Neural cell (in vitro differentiated cells): ENCODE data around the gene PSORS1C2. TPM values are rescaled to one million over a fixed set of nuclear protein-coding genes. Genes with fewer than 3 reads are reported as not detected.

Experiments used
- H2AFZ ChIP-seq: fragments of 200-600, 300-800 bp; sonication (generic), shearing (Covaris generic); 2 replicates; pipeline ENCODE4 v1.6.0; 2014; ENCODE audit warnings: low read depth, mild to moderate bottlenecking, antibody characterized with exemption, low read length, moderate library complexity
- H3F3A ChIP-seq: fragments of 200-600 bp; shearing (Covaris generic); 2 replicates; pipeline ENCODE4 v1.6.1; 2016; ENCODE audit warnings: mild to moderate bottlenecking, moderate library complexity, mixed read lengths, antibody characterized with exemption, low read length; ENCODE audit not compliant: insufficient read depth, poor library complexity, severe bottlenecking
- H3K27ac ChIP-seq: fragments of 200-600, 300-800 bp; sonication (generic), shearing (Covaris generic); 2 replicates; pipeline ENCODE4 v1.5.1; 2014; ENCODE audit warnings: mild to moderate bottlenecking, low read length, moderate library complexity
- H3K27me3 ChIP-seq: fragments of 300-800, 200-600 bp; sonication (generic), shearing (Covaris generic); 2 replicates; pipeline ENCODE4 v1.6.0; 2014; ENCODE audit warnings: mild to moderate bottlenecking, low read depth, low read length, moderate library complexity; ENCODE audit not compliant: insufficient read depth
- H3K36me3 ChIP-seq: fragments of 300-800, 200-600 bp; sonication (generic), shearing (Covaris generic); 2 replicates; pipeline ENCODE4 v1.5.1; 2014; ENCODE audit warnings: mild to moderate bottlenecking, antibody characterized with exemption, low read length, moderate library complexity; ENCODE audit not compliant: insufficient read depth
- H3K4me2 ChIP-seq: fragments of 300-800, 200-600 bp; sonication (generic), shearing (Covaris generic); 2 replicates; pipeline ENCODE4 v1.6.0; 2014; ENCODE audit warnings: mild to moderate bottlenecking, low read length
- H3K4me3 ChIP-seq: fragments of 300-800, 200-600 bp; sonication (generic), shearing (Covaris generic); 2 replicates; pipeline ENCODE4 v1.5.1; 2014; ENCODE audit warnings: mild to moderate bottlenecking, low read length, moderate library complexity
- H3K79me2 ChIP-seq: fragments of 200-600 bp; shearing (Covaris generic); replicated peaks from 2 replicates; pipeline ENCODE4 v1.6.0; 2014; ENCODE audit warnings: mild to moderate bottlenecking, low read length, moderate library complexity; ENCODE audit not compliant: insufficient read depth
- H3K9ac ChIP-seq: fragments of 300-800, 200-600 bp; sonication (generic), shearing (Covaris generic); 2 replicates; pipeline ENCODE4 v1.6.1; 2016; ENCODE audit warnings: mild to moderate bottlenecking, low read length, mixed read lengths
- H3K9me2 ChIP-seq: fragments of 200-600 bp; shearing (Covaris generic); 2 replicates; pipeline ENCODE4 v1.6.1; 2016; ENCODE audit warnings: mild to moderate bottlenecking, low read length, mixed read lengths; ENCODE audit not compliant: insufficient read depth
- H3K9me3 ChIP-seq: fragments of 200-600, 300-800 bp; sonication (generic), shearing (Covaris generic); 2 replicates; pipeline ENCODE4 v1.6.1; 2016; ENCODE audit warnings: mild to moderate bottlenecking, mixed run types, low read length, moderate library complexity, mixed read lengths
- H4K20me1 ChIP-seq: fragments of 200-600 bp; shearing (Covaris generic); 2 replicates; pipeline ENCODE4 v1.6.1; 2016; ENCODE audit warnings: mild to moderate bottlenecking, mixed run types; ENCODE audit not compliant: insufficient read depth
- EP300 ChIP-seq: fragments of 450-650 bp; conservative IDR thresholded peaks from 2 replicates; pipeline ENCODE4 v1.6.1; 2014; ENCODE audit warnings: antibody characterized with exemption, mild to moderate bottlenecking, moderate library complexity; ENCODE audit not compliant: poor library complexity, severe bottlenecking
- EZH2 ChIP-seq: fragments of 200-600, 300-800 bp; shearing (Covaris generic), sonication (generic); IDR thresholded peaks from 2 replicates; pipeline ENCODE4 v1.6.1; 2014; ENCODE audit warnings: antibody characterized with exemption, low read length, borderline replicate concordance, mild to moderate bottlenecking; ENCODE audit not compliant: insufficient read depth, poor library complexity, severe bottlenecking
- MXI1 ChIP-seq: fragments of 450-650 bp; conservative IDR thresholded peaks from 2 replicates; pipeline ENCODE4 v1.6.1; 2014; ENCODE audit warnings: antibody characterized with exemption, mild to moderate bottlenecking; ENCODE audit not compliant: poor library complexity, severe bottlenecking
- POLR2AphosphoS5 ChIP-seq: IDR thresholded peaks from 2 replicates; pipeline ENCODE4 v1.6.1; 2012
- RAD21 ChIP-seq: fragments of 450-650 bp; conservative IDR thresholded peaks from 2 replicates; pipeline ENCODE4 v1.6.1; 2014; ENCODE audit warnings: antibody characterized with exemption, mild to moderate bottlenecking, moderate library complexity
- REST ChIP-seq: IDR thresholded peaks from 2 replicates; pipeline ENCODE4 v1.6.1; 2012; ENCODE audit warnings: borderline replicate concordance
- SMC3 ChIP-seq: fragments of 450-650 bp; conservative IDR thresholded peaks from 2 replicates; pipeline ENCODE4 v1.6.1; 2014; ENCODE audit warnings: antibody characterized with exemption, mild to moderate bottlenecking, moderate library complexity; ENCODE audit not compliant: poor library complexity
- TAF1 ChIP-seq: IDR thresholded peaks from 2 replicates; pipeline ENCODE4 v1.6.1; 2012; ENCODE audit warnings: low read depth
- polyA plus RNA-seq: library from polyadenylated mRNA; depleted of rRNA; stranded (reverse); fragments of >200 nt; gene quantifications from 2 replicates; pipeline ENCODE4 v1.2.3, GENCODE V29; 2014
- TF ChIP-seq, protein P1 (sequence below): fragments of 450-650 bp; IDR thresholded peaks from 2 replicates; pipeline ENCODE4 v1.5.1; 2014; ENCODE audit warnings: antibody characterized with exemption, mild to moderate bottlenecking, moderate library complexity; ENCODE audit not compliant: poor library complexity, severe bottlenecking

PSORS1C2 gene
- polyA plus RNA-seq, 1 donor from 2014 or later = not detected

- Histone ChIP-seq H3K9ac (no peak overlapping the region), H3K36me3 (no peaks in the 10 kb centered on the region), H3K79me2 (no peaks in the 10 kb centered on the region), H3K4me3 (no peak overlapping the region), H3K27ac (no peak overlapping the region), H3K27me3 (no peaks in the 10 kb centered on the region), H3K9me2 (no peaks in the 10 kb centered on the region), H3F3A (no peaks in the 10 kb centered on the region), H2AFZ (no peak overlapping the region), H3K4me2 (no peak overlapping the region), H3K9me3 (no peaks in the 10 kb centered on the region), H4K20me1 (no peaks in the 10 kb centered on the region)
- TF ChIP-seq REST (no peak), EP300 (no peak), MXI1 (no peak), TAF1 (no peak), EZH2 (no peak), POLR2AphosphoS5 (no peak), RAD21 (no peak), SMC3 (no peak)
- TF ChIP-seq, protein P1, sequence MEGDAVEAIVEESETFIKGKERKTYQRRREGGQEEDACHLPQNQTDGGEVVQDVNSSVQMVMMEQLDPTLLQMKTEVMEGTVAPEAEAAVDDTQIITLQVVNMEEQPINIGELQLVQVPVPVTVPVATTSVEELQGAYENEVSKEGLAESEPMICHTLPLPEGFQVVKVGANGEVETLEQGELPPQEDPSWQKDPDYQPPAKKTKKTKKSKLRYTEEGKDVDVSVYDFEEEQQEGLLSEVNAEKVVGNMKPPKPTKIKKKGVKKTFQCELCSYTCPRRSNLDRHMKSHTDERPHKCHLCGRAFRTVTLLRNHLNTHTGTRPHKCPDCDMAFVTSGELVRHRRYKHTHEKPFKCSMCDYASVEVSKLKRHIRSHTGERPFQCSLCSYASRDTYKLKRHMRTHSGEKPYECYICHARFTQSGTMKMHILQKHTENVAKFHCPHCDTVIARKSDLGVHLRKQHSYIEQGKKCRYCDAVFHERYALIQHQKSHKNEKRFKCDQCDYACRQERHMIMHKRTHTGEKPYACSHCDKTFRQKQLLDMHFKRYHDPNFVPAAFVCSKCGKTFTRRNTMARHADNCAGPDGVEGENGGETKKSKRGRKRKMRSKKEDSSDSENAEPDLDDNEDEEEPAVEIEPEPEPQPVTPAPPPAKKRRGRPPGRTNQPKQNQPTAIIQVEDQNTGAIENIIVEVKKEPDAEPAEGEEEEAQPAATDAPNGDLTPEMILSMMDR = no peak
These were observed 41.0 kb upstream of the PSORS1C2 start for GRCh38 chr6:31179896-31180295.

- TF ChIP-seq RAD21 (no peak), SMC3 (no peak), MXI1 (no peak), POLR2AphosphoS5 (no peak), REST (no peak), EP300 (no peak), EZH2 (no peak), TAF1 (no peak)
- TF ChIP-seq, protein P1 = no peak
- Histone ChIP-seq H3K9me2 (no peaks in the 10 kb centered on the region), H3K79me2 (no peaks in the 10 kb centered on the region), H3K9me3 (no peaks in the 10 kb centered on the region), H3K4me2 (no peak overlapping the region), H3F3A (no peaks in the 10 kb centered on the region), H3K9ac (no peak overlapping the region), H3K36me3 (no peaks in the 10 kb centered on the region), H3K27me3 (no peaks in the 10 kb centered on the region), H4K20me1 (no peaks in the 10 kb centered on the region), H2AFZ (no peak overlapping the region), H3K27ac (no peak overlapping the region), H3K4me3 (no peak overlapping the region)
These were observed 40.1 kb upstream of the PSORS1C2 start for GRCh38 chr6:31179042-31179386.
